Neural cell (in vitro differentiated cells): Measurements from ENCODE around the gene CPSF6.

Source experiments
- CTCF ChIP-seq: fragments of 450-650 bp; IDR thresholded peaks from 2 replicates; pipeline ENCODE4 v1.5.1; 2014; ENCODE audit warnings: antibody characterized with exemption, mild to moderate bottlenecking, moderate library complexity; ENCODE audit not compliant: poor library complexity, severe bottlenecking
- EP300 ChIP-seq: fragments of 450-650 bp; conservative IDR thresholded peaks from 2 replicates; pipeline ENCODE4 v1.6.1; 2014; ENCODE audit warnings: antibody characterized with exemption, mild to moderate bottlenecking, moderate library complexity; ENCODE audit not compliant: poor library complexity, severe bottlenecking
- EZH2 ChIP-seq: fragments of 200-600, 300-800 bp; shearing (Covaris generic), sonication (generic); IDR thresholded peaks from 2 replicates; pipeline ENCODE4 v1.6.1; 2014; ENCODE audit warnings: antibody characterized with exemption, low read length, borderline replicate concordance, mild to moderate bottlenecking; ENCODE audit not compliant: insufficient read depth, poor library complexity, severe bottlenecking
- RAD21 ChIP-seq: fragments of 450-650 bp; conservative IDR thresholded peaks from 2 replicates; pipeline ENCODE4 v1.6.1; 2014; ENCODE audit warnings: antibody characterized with exemption, mild to moderate bottlenecking, moderate library complexity
- TAF1 ChIP-seq: IDR thresholded peaks from 2 replicates; pipeline ENCODE4 v1.6.1; 2012; ENCODE audit warnings: low read depth
- TF ChIP-seq, protein P1 (sequence below): IDR thresholded peaks from 2 replicates; pipeline ENCODE4 v1.6.1; 2012; ENCODE audit warnings: borderline replicate concordance

GRCh38 chr12:69239922-69240630, 707 bp downstream of the CPSF6 start:
- TF ChIP-seq TAF1, result no peak
- no peak for TF ChIP-seq RAD21
- TF ChIP-seq, protein P1, sequence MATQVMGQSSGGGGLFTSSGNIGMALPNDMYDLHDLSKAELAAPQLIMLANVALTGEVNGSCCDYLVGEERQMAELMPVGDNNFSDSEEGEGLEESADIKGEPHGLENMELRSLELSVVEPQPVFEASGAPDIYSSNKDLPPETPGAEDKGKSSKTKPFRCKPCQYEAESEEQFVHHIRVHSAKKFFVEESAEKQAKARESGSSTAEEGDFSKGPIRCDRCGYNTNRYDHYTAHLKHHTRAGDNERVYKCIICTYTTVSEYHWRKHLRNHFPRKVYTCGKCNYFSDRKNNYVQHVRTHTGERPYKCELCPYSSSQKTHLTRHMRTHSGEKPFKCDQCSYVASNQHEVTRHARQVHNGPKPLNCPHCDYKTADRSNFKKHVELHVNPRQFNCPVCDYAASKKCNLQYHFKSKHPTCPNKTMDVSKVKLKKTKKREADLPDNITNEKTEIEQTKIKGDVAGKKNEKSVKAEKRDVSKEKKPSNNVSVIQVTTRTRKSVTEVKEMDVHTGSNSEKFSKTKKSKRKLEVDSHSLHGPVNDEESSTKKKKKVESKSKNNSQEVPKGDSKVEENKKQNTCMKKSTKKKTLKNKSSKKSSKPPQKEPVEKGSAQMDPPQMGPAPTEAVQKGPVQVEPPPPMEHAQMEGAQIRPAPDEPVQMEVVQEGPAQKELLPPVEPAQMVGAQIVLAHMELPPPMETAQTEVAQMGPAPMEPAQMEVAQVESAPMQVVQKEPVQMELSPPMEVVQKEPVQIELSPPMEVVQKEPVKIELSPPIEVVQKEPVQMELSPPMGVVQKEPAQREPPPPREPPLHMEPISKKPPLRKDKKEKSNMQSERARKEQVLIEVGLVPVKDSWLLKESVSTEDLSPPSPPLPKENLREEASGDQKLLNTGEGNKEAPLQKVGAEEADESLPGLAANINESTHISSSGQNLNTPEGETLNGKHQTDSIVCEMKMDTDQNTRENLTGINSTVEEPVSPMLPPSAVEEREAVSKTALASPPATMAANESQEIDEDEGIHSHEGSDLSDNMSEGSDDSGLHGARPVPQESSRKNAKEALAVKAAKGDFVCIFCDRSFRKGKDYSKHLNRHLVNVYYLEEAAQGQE, result peak; percentile 46
- no peak for TF ChIP-seq EP300
- TF ChIP-seq CTCF, result no peak
- TF ChIP-seq EZH2, result no peak
